ENCODE measurements around the gene FZD10. TPM values are rescaled to one million over a fixed set of nuclear protein-coding genes. Genes with fewer than 3 reads are reported as not detected.

FZD10 gene
- total RNA-seq, 1 donor, result not detected

- Histone ChIP-seq H3K9me3 (ENCODE audit: low read depth, low read length) (peaks cover 2% of the 10 kb centered on the region), H3K4me2 (ENCODE audit: insufficient read depth, low read length) (no peak overlapping the region), H3K27ac (ENCODE audit: low read depth, low read length) (no peak overlapping the region), H3K27me3 (ENCODE audit: insufficient read depth, low read length) (peaks cover 9% of the 10 kb centered on the region), H3K79me2 (ENCODE audit: insufficient read depth, low read length) (no peaks in the 10 kb centered on the region), H2AFZ (ENCODE audit: low read length) (no peak overlapping the region), H4K20me1 (ENCODE audit: insufficient read depth, low read length) (no peaks in the 10 kb centered on the region), H3K36me3 (ENCODE audit: insufficient read depth, low read length) (no peaks in the 10 kb centered on the region), H3K4me3 (ENCODE audit: insufficient read depth, low read length) (no peak overlapping the region), H3K4me1 (ENCODE audit: insufficient read depth, low read length) (no peaks in the 10 kb centered on the region)
- DNase-seq (ENCODE audit: insufficient read length, low spot score, missing footprints), result no peak
- TF ChIP-seq CTCF (IDR thresholded peaks at IDR 0.05; ENCODE audit: extremely low read depth, low read depth, low read length), result no peak
Measured at GRCh38 chr12:130167537-130167936, 5.3 kb downstream of the FZD10 start.

GRCh38 chr12:130169256-130169655 lies 7.0 kb downstream of the FZD10 start:
- Histone ChIP-seq H4K20me1 (ENCODE audit: insufficient read depth, low read length) (no peaks in the 10 kb centered on the region), H3K4me1 (ENCODE audit: insufficient read depth, low read length) (no peaks in the 10 kb centered on the region), H3K36me3 (ENCODE audit: insufficient read depth, low read length) (no peaks in the 10 kb centered on the region), H3K4me2 (ENCODE audit: insufficient read depth, low read length) (no peak overlapping the region), H3K27me3 (ENCODE audit: insufficient read depth, low read length) (no peaks in the 10 kb centered on the region), H3K79me2 (ENCODE audit: insufficient read depth, low read length) (no peaks in the 10 kb centered on the region), H3K9me3 (ENCODE audit: low read depth, low read length) (peaks cover 2% of the 10 kb centered on the region), H2AFZ (ENCODE audit: low read length) (no peak overlapping the region), H3K4me3 (ENCODE audit: insufficient read depth, low read length) (no peak overlapping the region), H3K27ac (ENCODE audit: low read depth, low read length) (no peak overlapping the region)
- DNase-seq (ENCODE audit: insufficient read length, low spot score, missing footprints), result no peak
- TF ChIP-seq CTCF (IDR thresholded peaks at IDR 0.05; ENCODE audit: extremely low read depth, low read depth, low read length), result no peak

- no peak overlapping the region for H3K27ac ChIP-seq (ENCODE audit: low read depth, low read length)
- no peaks in the 10 kb centered on the region for H3K27me3 ChIP-seq (ENCODE audit: insufficient read depth, low read length)
- peaks cover 2% of the 10 kb centered on the region for H3K9me3 ChIP-seq (ENCODE audit: low read depth, low read length)
- H2AFZ ChIP-seq (ENCODE audit: low read length), result no peak overlapping the region
- DNase-seq (ENCODE audit: insufficient read length, low spot score, missing footprints), result no peak
- H3K4me1 ChIP-seq (ENCODE audit: insufficient read depth, low read length), result no peaks in the 10 kb centered on the region
- no peak overlapping the region for H3K4me3 ChIP-seq (ENCODE audit: insufficient read depth, low read length)
- no peaks in the 10 kb centered on the region for H4K20me1 ChIP-seq (ENCODE audit: insufficient read depth, low read length)
- no peaks in the 10 kb centered on the region for H3K36me3 ChIP-seq (ENCODE audit: insufficient read depth, low read length)
- TF ChIP-seq CTCF (IDR thresholded peaks at IDR 0.05; ENCODE audit: extremely low read depth, low read depth, low read length), result no peak
- H3K79me2 ChIP-seq (ENCODE audit: insufficient read depth, low read length), result no peaks in the 10 kb centered on the region
- no peak overlapping the region for H3K4me2 ChIP-seq (ENCODE audit: insufficient read depth, low read length)
Measured at GRCh38 chr12:130169924-130170323, 7.7 kb downstream of the FZD10 start.

- Histone ChIP-seq H3K4me1 (ENCODE audit: insufficient read depth, low read length) (no peaks in the 10 kb centered on the region), H3K4me3 (ENCODE audit: insufficient read depth, low read length) (no peak overlapping the region), H3K27me3 (ENCODE audit: insufficient read depth, low read length) (no peaks in the 10 kb centered on the region), H4K20me1 (ENCODE audit: insufficient read depth, low read length) (no peaks in the 10 kb centered on the region), H3K36me3 (ENCODE audit: insufficient read depth, low read length) (no peaks in the 10 kb centered on the region), H3K27ac (ENCODE audit: low read depth, low read length) (no peak overlapping the region), H2AFZ (ENCODE audit: low read length) (no peak overlapping the region), H3K9me3 (ENCODE audit: low read depth, low read length) (peaks cover 2% of the 10 kb centered on the region), H3K79me2 (ENCODE audit: insufficient read depth, low read length) (no peaks in the 10 kb centered on the region), H3K4me2 (ENCODE audit: insufficient read depth, low read length) (no peak overlapping the region)
- no peak for TF ChIP-seq CTCF (IDR thresholded peaks at IDR 0.05; ENCODE audit: extremely low read depth, low read depth, low read length)
- DNase-seq (ENCODE audit: insufficient read length, low spot score, missing footprints), result no peak
Measured at GRCh38 chr12:130170611-130171010, 8.3 kb downstream of the FZD10 start.

Measured in osteoblast (primary cell).